ENCODE data around the gene SMIM44.
A peak's percentile ranks its signal among the peaks of the same experiment; 100 is the strongest.
"Not testable (repeated sequence)": the region's sequence is repeated elsewhere in the genome, so short reads cannot be mapped to it uniquely, and the experiment has no call there.

The SMIM44 gene

DNA sequence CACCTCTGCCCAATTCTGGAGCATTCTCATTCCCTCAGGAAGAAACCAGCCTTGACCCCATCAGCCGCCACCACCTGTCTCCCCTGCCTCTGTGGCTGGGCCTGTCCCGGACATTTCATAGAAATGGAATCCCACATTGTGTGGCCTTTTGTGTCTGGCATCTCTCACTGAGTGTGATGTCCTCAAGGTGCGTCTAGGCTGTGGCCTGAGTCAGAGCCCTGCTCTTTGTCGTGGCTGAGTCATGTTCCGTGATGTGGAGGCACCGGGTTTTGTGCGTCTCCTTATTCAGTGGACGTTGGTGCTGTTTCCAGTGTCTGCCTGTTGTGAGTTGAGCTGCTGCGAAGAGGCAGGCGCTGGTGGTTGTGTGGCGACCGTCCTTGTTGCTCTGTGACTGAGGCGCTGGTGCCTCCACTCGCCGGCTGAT is 26.3 kb upstream of the SMIM44 start:
- Histone ChIP-seq H3K36me3 (ENCODE audit: low read depth) (peaks cover 33% of the 10 kb centered on the region), H3K4me1 (ENCODE audit: insufficient read depth, poor library complexity, severe bottlenecking) (peaks cover 19% of the 10 kb centered on the region), H3K27ac (ENCODE audit: poor library complexity, severe bottlenecking) (peak overlapping the region; percentile 56), H3K9me3 (ENCODE audit: severe bottlenecking) (no peaks in the 10 kb centered on the region), H3K4me3 (ENCODE audit: severe bottlenecking) (no peak overlapping the region), H3K27me3 (ENCODE audit: insufficient read depth, poor library complexity, severe bottlenecking) (no peaks in the 10 kb centered on the region)
- DNase-seq (ENCODE audit: low spot score), result peak; percentile 62
- TF ChIP-seq, protein P1, sequence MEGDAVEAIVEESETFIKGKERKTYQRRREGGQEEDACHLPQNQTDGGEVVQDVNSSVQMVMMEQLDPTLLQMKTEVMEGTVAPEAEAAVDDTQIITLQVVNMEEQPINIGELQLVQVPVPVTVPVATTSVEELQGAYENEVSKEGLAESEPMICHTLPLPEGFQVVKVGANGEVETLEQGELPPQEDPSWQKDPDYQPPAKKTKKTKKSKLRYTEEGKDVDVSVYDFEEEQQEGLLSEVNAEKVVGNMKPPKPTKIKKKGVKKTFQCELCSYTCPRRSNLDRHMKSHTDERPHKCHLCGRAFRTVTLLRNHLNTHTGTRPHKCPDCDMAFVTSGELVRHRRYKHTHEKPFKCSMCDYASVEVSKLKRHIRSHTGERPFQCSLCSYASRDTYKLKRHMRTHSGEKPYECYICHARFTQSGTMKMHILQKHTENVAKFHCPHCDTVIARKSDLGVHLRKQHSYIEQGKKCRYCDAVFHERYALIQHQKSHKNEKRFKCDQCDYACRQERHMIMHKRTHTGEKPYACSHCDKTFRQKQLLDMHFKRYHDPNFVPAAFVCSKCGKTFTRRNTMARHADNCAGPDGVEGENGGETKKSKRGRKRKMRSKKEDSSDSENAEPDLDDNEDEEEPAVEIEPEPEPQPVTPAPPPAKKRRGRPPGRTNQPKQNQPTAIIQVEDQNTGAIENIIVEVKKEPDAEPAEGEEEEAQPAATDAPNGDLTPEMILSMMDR (IDR thresholded peaks at IDR 0.05; ENCODE audit: poor library complexity, severe bottlenecking), result no peak
- peak; percentile 59; the same call in 2 of the 3 replicates for ATAC-seq (ENCODE audit: low read depth)

- Histone ChIP-seq H3K9me3 (ENCODE audit: severe bottlenecking) (no peaks in the 10 kb centered on the region), H3K4me1 (ENCODE audit: insufficient read depth, poor library complexity, severe bottlenecking) (peaks cover 19% of the 10 kb centered on the region), H3K27ac (ENCODE audit: poor library complexity, severe bottlenecking) (peak overlapping the region; percentile 56), H3K36me3 (ENCODE audit: low read depth) (peaks cover 33% of the 10 kb centered on the region), H3K27me3 (ENCODE audit: insufficient read depth, poor library complexity, severe bottlenecking) (no peaks in the 10 kb centered on the region), H3K4me3 (ENCODE audit: severe bottlenecking) (no peak overlapping the region)
- DNase-seq (ENCODE audit: low spot score), result no peak
- no peak for ATAC-seq (ENCODE audit: low read depth)
- TF ChIP-seq, protein P1 (IDR thresholded peaks at IDR 0.05; ENCODE audit: poor library complexity, severe bottlenecking), result no peak
Measured at GRCh38 chr19:3508771-3509535, 25.7 kb upstream of the SMIM44 start.

DNA sequence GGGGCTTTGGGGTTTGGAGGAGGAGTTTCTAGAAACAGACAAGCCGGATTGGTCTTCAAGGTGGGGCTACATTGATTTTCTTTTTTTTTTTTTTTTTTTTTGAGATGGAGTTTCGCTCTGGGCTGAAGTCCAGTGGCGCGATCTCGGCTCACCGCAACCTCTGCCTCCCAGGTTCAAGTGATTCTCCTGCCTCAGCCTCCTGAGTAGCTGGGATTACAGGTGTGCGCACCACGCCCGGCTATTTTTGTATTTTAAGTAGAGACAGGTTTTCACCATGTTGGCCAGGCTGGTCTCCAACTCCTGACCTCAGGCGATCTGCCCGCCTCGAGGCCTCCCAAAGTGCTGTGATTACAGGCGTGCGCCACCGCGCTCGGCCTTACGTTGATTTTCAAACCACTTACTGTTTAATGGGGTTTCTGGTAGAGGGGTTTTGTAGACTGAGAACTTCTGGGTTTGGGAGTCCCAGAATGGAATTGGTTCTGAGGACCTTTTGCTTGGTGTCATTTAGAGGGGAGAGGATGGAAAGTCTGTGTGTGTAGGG is 24.9 kb upstream of the SMIM44 start:
- DNase-seq (ENCODE audit: low spot score); H3K4me3 ChIP-seq (ENCODE audit: severe bottlenecking); H3K27me3 ChIP-seq (ENCODE audit: insufficient read depth, poor library complexity, severe bottlenecking); ATAC-seq (ENCODE audit: low read depth); H3K9me3 ChIP-seq (ENCODE audit: severe bottlenecking): not testable (repeated sequence)
- Histone ChIP-seq H3K4me1 (ENCODE audit: insufficient read depth, poor library complexity, severe bottlenecking) (peaks cover 19% of the 10 kb centered on the region), H3K27ac (ENCODE audit: poor library complexity, severe bottlenecking) (peak overlapping the region; percentile 56), H3K36me3 (ENCODE audit: low read depth) (peaks cover 33% of the 10 kb centered on the region)

DNA sequence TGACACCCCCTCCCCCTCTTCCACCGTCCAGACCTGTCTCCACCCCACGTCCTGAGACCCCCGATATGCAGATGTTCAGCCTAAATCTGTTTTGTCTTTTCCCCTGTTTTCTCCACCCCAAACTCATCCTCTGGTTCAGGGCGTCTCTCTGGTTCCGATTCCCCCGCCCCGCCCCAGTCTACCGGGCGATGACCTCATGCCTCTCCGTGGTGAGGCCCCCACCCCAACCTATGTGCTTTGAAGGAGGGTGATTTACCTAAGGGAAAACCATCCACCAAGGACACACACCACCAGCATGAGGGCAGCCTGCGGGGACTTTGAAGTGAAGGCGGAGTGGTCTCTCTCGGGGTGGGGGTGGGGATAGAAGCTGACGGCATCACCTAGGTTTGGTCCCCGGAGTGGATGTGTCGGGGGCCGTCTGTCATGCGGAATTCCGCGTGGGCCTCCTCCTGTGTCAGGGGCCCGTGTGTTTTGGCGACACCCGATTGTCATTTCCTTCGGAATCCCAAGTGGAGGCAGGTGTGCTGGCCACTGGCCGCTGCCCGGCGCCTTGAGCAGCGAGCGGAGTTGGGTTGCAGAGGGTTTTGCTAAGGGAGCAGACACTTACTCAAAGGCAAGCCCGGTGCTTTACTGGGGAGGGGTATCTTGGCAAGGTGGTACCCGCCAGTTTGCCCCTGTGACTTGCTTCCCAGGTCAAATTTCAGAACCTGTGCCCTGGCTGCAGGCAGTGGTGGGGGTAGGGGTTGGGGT is 24.3 kb upstream of the SMIM44 start:
- H3K9me3 ChIP-seq (ENCODE audit: severe bottlenecking), result no peaks in the 10 kb centered on the region
- no peak for ATAC-seq (ENCODE audit: low read depth)
- peaks cover 19% of the 10 kb centered on the region for H3K4me1 ChIP-seq (ENCODE audit: insufficient read depth, poor library complexity, severe bottlenecking)

More for the DNA sequence above, 24.3 kb upstream of the SMIM44 start:
- no peak for DNase-seq (ENCODE audit: low spot score)
- Histone ChIP-seq H3K27me3 (ENCODE audit: insufficient read depth, poor library complexity, severe bottlenecking) (no peaks in the 10 kb centered on the region), H3K36me3 (ENCODE audit: low read depth) (peaks cover 33% of the 10 kb centered on the region), H3K4me3 (ENCODE audit: severe bottlenecking) (peak overlapping the region; percentile 98), H3K27ac (ENCODE audit: poor library complexity, severe bottlenecking) (peak overlapping the region; percentile 74)
- TF ChIP-seq, protein P1 (IDR thresholded peaks at IDR 0.05; ENCODE audit: poor library complexity, severe bottlenecking), result no peak

Measured in RWPE2 (cell line).